Measurements from ENCODE around the gene MRFAP1. TPM values are rescaled to one million over a fixed set of nuclear protein-coding genes. Genes with fewer than 3 reads are reported as not detected.

The MRFAP1 gene
- total RNA-seq, 4 donors from 2014 or later = 136 to 234 (median 170) TPM

GRCh38 chr4:6607368-6608055 is 33.0 kb upstream of the MRFAP1 start:
- intact Hi-C loops (cut with DNase I; ENCODE audit: low total_unique reads) = no loop called here
- 95% methylated on average over 13 of the region's 13 CpGs for WGBS, 2 donors
- no peak for DNase-seq (ENCODE audit: low spot score in 2 of 2)
- TF ChIP-seq POLR2A (IDR thresholded peaks at IDR 0.05) (no peak), CTCF (IDR thresholded peaks at IDR 0.05) (no peak)
- no peak overlapping the region for H3K4me3 ChIP-seq (ENCODE audit: low read depth, poor library complexity, severe bottlenecking)

GRCh38 chr4:6608758-6609414 is 31.6 kb upstream of the MRFAP1 start:
- WGBS, 2 donors = 89% methylated on average over 28 of the region's 28 CpGs
- intact Hi-C loops (cut with DNase I; ENCODE audit: low total_unique reads) = no loop called here

GRCh38 chr4:6609415-6610079 is 30.9 kb upstream of the MRFAP1 start:
- DNase-seq (ENCODE audit: low spot score in 2 of 2) = no peak
- TF ChIP-seq CTCF (IDR thresholded peaks at IDR 0.05) (no peak), POLR2A (IDR thresholded peaks at IDR 0.05) (no peak)
- intact Hi-C loops (cut with DNase I; ENCODE audit: low total_unique reads) = no loop called here
- no peak overlapping the region for H3K4me3 ChIP-seq (ENCODE audit: low read depth, poor library complexity, severe bottlenecking)
- 93 to 95% methylated on average over 26 of the region's 26 CpGs for WGBS, 2 donors

More at GRCh38 chr4:6608758-6609414, 31.6 kb upstream of the MRFAP1 start:
- DNase-seq (ENCODE audit: low spot score in 2 of 2) = no peak
- H3K4me3 ChIP-seq (ENCODE audit: low read depth, poor library complexity, severe bottlenecking) = no peak overlapping the region
- TF ChIP-seq CTCF (IDR thresholded peaks at IDR 0.05) = no peak
- TF ChIP-seq POLR2A (IDR thresholded peaks at IDR 0.05) = no peak

GRCh38 chr4:6610856-6611430 is 29.5 kb upstream of the MRFAP1 start:
- intact Hi-C loops (cut with DNase I; ENCODE audit: low total_unique reads) = no loop called here
- DNase-seq (ENCODE audit: low spot score in 2 of 2) = no peak
- TF ChIP-seq CTCF (IDR thresholded peaks at IDR 0.05) (no peak), POLR2A (IDR thresholded peaks at IDR 0.05) (no peak)
- 96 to 97% methylated on average over 14 to 24 of the region's 24 CpGs for WGBS, 2 donors
- no peak overlapping the region for H3K4me3 ChIP-seq (ENCODE audit: low read depth, poor library complexity, severe bottlenecking)

GRCh38 chr4:6612961-6613675 is 27.4 kb upstream of the MRFAP1 start:
- DNase-seq (ENCODE audit: low spot score in 2 of 2) = no peak
- intact Hi-C loops (cut with DNase I; ENCODE audit: low total_unique reads) = no loop called here
- 90 to 96% methylated on average over 3 of the region's 3 CpGs for WGBS, 2 donors
- no peak overlapping the region for H3K4me3 ChIP-seq (ENCODE audit: low read depth, poor library complexity, severe bottlenecking)
- TF ChIP-seq POLR2A (IDR thresholded peaks at IDR 0.05) (no peak), CTCF (IDR thresholded peaks at IDR 0.05) (no peak)

Measured in lower leg skin (tissue), 4 donors.